SK-N-SH treated with all-trans-retinoic acid at 6 μM for 48 hours (cell line): Measurements from ENCODE around the gene NFYC.

Experiments used
- ATAC-seq: fragments of 200-7000 bp; cut with Tn5 transposase; 3 replicates; pipeline ENCODE4 v1.9.1; 2020; ENCODE audit warnings: mild to moderate bottlenecking, moderate library complexity
- BACH2 ChIP-seq: fragments of 250-450 bp; sonication (Bioruptor Pico); IDR thresholded peaks from 2 replicates; pipeline ENCODE4 v1.9.0; 2021; ENCODE audit warnings: mild to moderate bottlenecking, borderline replicate concordance
- CSDC2 ChIP-seq: fragments of 250-450 bp; sonication (Bioruptor Pico); IDR thresholded peaks from 2 replicates; pipeline ENCODE4 v1.5.0; 2020; ENCODE audit warnings: mild to moderate bottlenecking, moderate library complexity
- ESRRG ChIP-seq: fragments of 250-450 bp; sonication (Bioruptor Pico); IDR thresholded peaks from 2 replicates; pipeline ENCODE4 v1.6.1; 2021; ENCODE audit warnings: mild to moderate bottlenecking
- GLIS3 ChIP-seq: fragments of 250-450 bp; sonication (Bioruptor Pico); IDR thresholded peaks from 2 replicates; pipeline ENCODE4 v1.5.0; 2020; ENCODE audit warnings: mild to moderate bottlenecking, moderate library complexity
- PPARA ChIP-seq: fragments of 250-450 bp; sonication (Bioruptor Pico); IDR thresholded peaks from 2 replicates; pipeline ENCODE4 v1.5.0; 2020; ENCODE audit warnings: mild to moderate bottlenecking, borderline replicate concordance
- SNAI2 ChIP-seq: fragments of 250-450 bp; sonication (Bioruptor Pico); IDR thresholded peaks from 2 replicates; pipeline ENCODE4 v1.5.0; 2020; ENCODE audit warnings: mild to moderate bottlenecking, moderate library complexity
- TCF4 ChIP-seq: fragments of 250-450 bp; sonication (Bioruptor Pico); IDR thresholded peaks from 2 replicates; pipeline ENCODE4 v1.8.0; 2021; ENCODE audit warnings: mild to moderate bottlenecking, moderate library complexity, borderline replicate concordance
- TOX ChIP-seq: fragments of 250-450 bp; sonication (Bioruptor Pico); IDR thresholded peaks from 2 replicates; pipeline ENCODE4 v1.8.0; 2021; ENCODE audit warnings: mild to moderate bottlenecking, moderate library complexity, borderline replicate concordance
- ZC3H10 ChIP-seq: fragments of 250-450 bp; sonication (Bioruptor Pico); IDR thresholded peaks from 2 replicates; pipeline ENCODE4 v1.5.1; 2021; ENCODE audit warnings: mild to moderate bottlenecking, moderate library complexity
- ZFP3 ChIP-seq: fragments of 250-450 bp; sonication (Bioruptor Pico); IDR thresholded peaks from 2 replicates; pipeline ENCODE4 v1.5.0; 2020; ENCODE audit warnings: mild to moderate bottlenecking, moderate library complexity
- ZNF70 ChIP-seq: fragments of 450-650 bp; formaldehyde crosslinking; IDR thresholded peaks from 2 replicates; pipeline ENCODE4 v1.5.0; 2020; ENCODE audit warnings: mild to moderate bottlenecking, moderate library complexity
- ZNF8 ChIP-seq: fragments of 450-650 bp; formaldehyde crosslinking; IDR thresholded peaks from 2 replicates; pipeline ENCODE4 v1.5.0; 2020; ENCODE audit warnings: mild to moderate bottlenecking, moderate library complexity
- TF ChIP-seq, protein P1 (sequence below): fragments of 250-450 bp; sonication (Bioruptor Pico); IDR thresholded peaks from 2 replicates; pipeline ENCODE4 v1.5.1; 2020; ENCODE audit warnings: low read depth, mild to moderate bottlenecking, moderate library complexity
- TF ChIP-seq, protein P2 (sequence below): fragments of 250-450 bp; sonication (Bioruptor Pico); IDR thresholded peaks from 2 replicates; pipeline ENCODE4 v1.8.0; 2021; ENCODE audit warnings: low read depth, mild to moderate bottlenecking, moderate library complexity, borderline replicate concordance
- TF ChIP-seq, protein P3 (sequence below): fragments of 250-450 bp; sonication (Bioruptor Pico); IDR thresholded peaks from 2 replicates; pipeline ENCODE4 v1.8.0; 2020; ENCODE audit warnings: mild to moderate bottlenecking, moderate library complexity, borderline replicate concordance
- TF ChIP-seq, protein P4 (sequence below): fragments of 250-450 bp; sonication (Bioruptor Pico); IDR thresholded peaks from 2 replicates; pipeline ENCODE4 v1.5.0; 2020; ENCODE audit warnings: mild to moderate bottlenecking, moderate library complexity

The NFYC gene

DNA sequence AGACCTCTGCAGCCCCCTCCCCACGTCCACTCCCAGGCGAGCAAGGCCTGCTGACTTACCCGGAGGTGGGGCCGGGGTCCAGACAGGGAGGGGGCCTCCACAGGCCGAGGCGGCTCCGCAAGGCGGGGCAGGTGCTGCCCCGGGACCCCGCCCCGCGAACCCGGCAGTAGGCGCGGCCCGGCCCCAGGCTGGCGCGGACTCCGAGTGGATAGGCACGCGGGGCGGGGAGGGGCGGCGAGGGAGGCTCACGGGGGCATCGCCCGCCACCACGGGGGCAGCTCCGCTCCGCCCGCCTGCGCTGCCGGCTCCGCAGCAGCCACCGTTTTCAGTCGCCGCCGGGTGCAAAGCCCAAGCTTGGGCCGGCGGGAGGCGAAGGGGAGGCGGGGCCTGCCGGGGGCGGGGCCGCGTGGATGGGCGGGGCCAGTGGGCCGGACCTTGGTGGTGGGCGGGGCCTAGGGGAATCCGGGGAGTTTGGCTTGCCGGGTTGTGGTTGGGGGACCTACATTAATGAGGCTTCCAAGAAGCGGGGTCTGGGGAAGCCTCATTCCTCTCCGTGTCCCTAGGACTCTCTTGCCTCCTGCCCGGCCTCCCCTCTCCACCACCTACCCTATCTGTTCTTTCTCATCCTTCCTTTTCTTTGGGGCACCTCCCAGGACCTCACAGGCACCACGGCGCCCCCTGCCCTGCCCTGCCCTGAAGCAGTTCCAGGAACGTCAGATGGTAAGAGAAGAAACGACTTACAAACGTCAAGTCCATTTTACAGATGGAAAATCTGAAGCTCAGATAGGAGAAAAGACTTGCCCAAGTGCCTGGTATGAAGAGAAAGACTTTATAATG, 26.0 kb upstream of the NFYC start, which contains the start of gene RIMS3:
Gene RIMS3 (minus strand): TSS at position 348 of the 837 bp plus-strand sequence. CDS start 23,757 bp downstream, outside the sequence.
- TF ChIP-seq ZNF70 (CRISPR knock-in tag), result no peak
- no peak for TF ChIP-seq ZC3H10 (CRISPR knock-in tag)
- TF ChIP-seq, protein P1, sequence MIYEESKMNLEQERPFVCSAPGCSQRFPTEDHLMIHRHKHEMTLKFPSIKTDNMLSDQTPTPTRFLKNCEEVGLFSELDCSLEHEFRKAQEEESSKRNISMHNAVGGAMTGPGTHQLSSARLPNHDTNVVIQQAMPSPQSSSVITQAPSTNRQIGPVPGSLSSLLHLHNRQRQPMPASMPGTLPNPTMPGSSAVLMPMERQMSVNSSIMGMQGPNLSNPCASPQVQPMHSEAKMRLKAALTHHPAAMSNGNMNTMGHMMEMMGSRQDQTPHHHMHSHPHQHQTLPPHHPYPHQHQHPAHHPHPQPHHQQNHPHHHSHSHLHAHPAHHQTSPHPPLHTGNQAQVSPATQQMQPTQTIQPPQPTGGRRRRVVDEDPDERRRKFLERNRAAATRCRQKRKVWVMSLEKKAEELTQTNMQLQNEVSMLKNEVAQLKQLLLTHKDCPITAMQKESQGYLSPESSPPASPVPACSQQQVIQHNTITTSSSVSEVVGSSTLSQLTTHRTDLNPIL (CRISPR knock-in tag), result no peak
- TF ChIP-seq, protein P2, sequence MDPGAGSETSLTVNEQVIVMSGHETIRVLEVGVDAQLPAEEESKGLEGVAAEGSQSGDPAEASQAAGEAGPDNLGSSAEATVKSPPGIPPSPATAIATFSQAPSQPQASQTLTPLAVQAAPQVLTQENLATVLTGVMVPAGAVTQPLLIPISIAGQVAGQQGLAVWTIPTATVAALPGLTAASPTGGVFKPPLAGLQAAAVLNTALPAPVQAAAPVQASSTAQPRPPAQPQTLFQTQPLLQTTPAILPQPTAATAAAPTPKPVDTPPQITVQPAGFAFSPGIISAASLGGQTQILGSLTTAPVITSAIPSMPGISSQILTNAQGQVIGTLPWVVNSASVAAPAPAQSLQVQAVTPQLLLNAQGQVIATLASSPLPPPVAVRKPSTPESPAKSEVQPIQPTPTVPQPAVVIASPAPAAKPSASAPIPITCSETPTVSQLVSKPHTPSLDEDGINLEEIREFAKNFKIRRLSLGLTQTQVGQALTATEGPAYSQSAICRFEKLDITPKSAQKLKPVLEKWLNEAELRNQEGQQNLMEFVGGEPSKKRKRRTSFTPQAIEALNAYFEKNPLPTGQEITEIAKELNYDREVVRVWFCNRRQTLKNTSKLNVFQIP, result no peak
- no peak for TF ChIP-seq BACH2 (CRISPR knock-in tag)
- TF ChIP-seq TOX (CRISPR knock-in tag), result no peak
- TF ChIP-seq, protein P3, sequence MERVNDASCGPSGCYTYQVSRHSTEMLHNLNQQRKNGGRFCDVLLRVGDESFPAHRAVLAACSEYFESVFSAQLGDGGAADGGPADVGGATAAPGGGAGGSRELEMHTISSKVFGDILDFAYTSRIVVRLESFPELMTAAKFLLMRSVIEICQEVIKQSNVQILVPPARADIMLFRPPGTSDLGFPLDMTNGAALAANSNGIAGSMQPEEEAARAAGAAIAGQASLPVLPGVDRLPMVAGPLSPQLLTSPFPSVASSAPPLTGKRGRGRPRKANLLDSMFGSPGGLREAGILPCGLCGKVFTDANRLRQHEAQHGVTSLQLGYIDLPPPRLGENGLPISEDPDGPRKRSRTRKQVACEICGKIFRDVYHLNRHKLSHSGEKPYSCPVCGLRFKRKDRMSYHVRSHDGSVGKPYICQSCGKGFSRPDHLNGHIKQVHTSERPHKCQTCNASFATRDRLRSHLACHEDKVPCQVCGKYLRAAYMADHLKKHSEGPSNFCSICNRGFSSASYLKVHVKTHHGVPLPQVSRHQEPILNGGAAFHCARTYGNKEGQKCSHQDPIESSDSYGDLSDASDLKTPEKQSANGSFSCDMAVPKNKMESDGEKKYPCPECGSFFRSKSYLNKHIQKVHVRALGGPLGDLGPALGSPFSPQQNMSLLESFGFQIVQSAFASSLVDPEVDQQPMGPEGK, result no peak
- no peak for TF ChIP-seq ESRRG
- TF ChIP-seq TCF4 (CRISPR knock-in tag), result no peak
- TF ChIP-seq, all 23 proteins: peak for 0
- ATAC-seq, result peak; percentile 88

DNA sequence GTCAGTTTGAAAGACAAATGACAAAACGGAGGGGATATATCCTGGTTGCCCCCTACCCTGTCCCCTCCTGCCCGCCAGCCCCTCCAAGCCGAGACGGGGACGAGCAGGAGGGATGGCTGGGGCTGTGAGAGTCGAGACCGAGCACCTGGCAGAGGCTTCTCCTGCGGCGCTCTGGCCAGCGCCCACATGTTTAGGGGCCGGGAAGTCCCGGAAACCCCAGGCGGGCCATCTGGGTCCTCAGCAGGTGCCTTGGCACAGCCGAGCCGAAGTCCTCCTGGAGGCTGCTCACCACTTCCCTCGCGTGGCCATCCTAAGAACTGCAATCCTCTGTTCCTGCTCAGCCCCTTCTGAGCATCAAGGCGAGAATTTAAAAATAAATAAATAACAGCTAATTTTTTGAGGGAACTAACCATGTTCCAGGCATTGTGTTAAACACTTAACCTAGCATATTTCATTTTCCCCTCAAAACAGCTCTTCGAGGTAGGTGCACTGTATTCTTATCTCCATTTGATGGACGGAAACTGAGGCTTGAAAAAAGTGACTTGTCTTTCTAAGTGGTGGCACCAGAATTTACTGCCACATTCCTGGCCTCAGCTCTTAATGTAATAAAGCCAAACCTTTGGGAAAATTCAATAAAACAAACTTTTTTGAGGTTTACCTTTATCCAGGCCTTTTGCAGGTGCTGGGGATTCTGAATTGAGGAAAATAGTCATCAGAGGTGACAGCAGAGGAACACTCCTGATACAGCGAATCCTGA, 22.6 kb upstream of the NFYC start:
- TF ChIP-seq, protein P4, sequence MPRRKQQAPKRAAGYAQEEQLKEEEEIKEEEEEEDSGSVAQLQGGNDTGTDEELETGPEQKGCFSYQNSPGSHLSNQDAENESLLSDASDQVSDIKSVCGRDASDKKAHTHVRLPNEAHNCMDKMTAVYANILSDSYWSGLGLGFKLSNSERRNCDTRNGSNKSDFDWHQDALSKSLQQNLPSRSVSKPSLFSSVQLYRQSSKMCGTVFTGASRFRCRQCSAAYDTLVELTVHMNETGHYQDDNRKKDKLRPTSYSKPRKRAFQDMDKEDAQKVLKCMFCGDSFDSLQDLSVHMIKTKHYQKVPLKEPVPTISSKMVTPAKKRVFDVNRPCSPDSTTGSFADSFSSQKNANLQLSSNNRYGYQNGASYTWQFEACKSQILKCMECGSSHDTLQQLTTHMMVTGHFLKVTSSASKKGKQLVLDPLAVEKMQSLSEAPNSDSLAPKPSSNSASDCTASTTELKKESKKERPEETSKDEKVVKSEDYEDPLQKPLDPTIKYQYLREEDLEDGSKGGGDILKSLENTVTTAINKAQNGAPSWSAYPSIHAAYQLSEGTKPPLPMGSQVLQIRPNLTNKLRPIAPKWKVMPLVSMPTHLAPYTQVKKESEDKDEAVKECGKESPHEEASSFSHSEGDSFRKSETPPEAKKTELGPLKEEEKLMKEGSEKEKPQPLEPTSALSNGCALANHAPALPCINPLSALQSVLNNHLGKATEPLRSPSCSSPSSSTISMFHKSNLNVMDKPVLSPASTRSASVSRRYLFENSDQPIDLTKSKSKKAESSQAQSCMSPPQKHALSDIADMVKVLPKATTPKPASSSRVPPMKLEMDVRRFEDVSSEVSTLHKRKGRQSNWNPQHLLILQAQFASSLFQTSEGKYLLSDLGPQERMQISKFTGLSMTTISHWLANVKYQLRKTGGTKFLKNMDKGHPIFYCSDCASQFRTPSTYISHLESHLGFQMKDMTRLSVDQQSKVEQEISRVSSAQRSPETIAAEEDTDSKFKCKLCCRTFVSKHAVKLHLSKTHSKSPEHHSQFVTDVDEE, result no peak
- TF ChIP-seq TCF4 (CRISPR knock-in tag) (peak; percentile 47; the same call in 1 of the 2 replicates), SNAI2 (peak; percentile 86; the same call in 1 of the 2 replicates), ZFP3 (CRISPR knock-in tag) (no peak), TOX (CRISPR knock-in tag) (no peak), CSDC2 (CRISPR knock-in tag) (no peak)
- TF ChIP-seq, protein P1 (CRISPR knock-in tag), result no peak
- TF ChIP-seq, protein P2, result no peak
- peak; percentile 72 for ATAC-seq

DNA sequence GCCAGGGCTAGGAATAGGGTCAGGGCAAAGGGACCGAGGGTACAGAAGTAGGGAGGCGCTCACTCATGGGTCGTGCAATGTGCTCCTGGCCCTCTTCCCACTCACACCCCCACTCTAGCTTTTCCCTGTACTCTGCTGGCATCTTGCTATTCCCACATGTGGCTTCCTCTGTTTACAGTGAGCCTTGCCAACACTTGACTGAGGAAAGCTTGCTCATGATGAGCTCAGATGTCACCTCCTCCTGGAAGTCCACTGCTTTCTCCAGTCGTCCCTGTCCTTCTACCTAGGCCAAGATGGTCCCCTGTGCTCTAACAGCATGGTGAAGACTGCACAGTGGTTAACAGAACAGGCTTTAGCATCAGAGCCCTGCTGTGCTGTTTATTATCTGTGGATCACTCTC, 18.1 kb upstream of the NFYC start:
- ATAC-seq, result no peak
- TF ChIP-seq, protein P4, result no peak
- TF ChIP-seq GLIS3 (no peak), ZNF8 (CRISPR knock-in tag) (no peak), TOX (CRISPR knock-in tag) (no peak), PPARA (CRISPR knock-in tag) (no peak), ZNF70 (CRISPR knock-in tag) (no peak), SNAI2 (no peak), ESRRG (no peak), TCF4 (CRISPR knock-in tag) (no peak), ZFP3 (CRISPR knock-in tag) (no peak)
- TF ChIP-seq, protein P1 (CRISPR knock-in tag), result no peak
